Neuronal stem cell (in vitro differentiated cells): ENCODE measurements around the gene DCLK3.
A peak's percentile ranks its signal among the peaks of the same experiment; 100 is the strongest.

Source experiments
- DNase-seq: peaks from one replicate; pipeline ENCODE4 v3.0.0-alpha.2; 2013; ENCODE audit warnings: low spot score
- H2AFZ ChIP-seq: one replicate; pipeline ENCODE4 v1.6.1; 2013; ENCODE audit warnings: mild to moderate bottlenecking, low read length, inconsistent platforms
- H2AK5ac ChIP-seq: 2 replicates; pipeline ENCODE4 v1.6.1; 2013; ENCODE audit warnings: low read depth, mild to moderate bottlenecking, inconsistent platforms, low read length, moderate library complexity, mixed read lengths
- H2BK120ac ChIP-seq: 2 replicates; pipeline ENCODE4 v1.6.1; 2013; ENCODE audit warnings: low read depth, mild to moderate bottlenecking, inconsistent platforms, low read length, moderate library complexity, mixed read lengths
- H2BK12ac ChIP-seq: one replicate; pipeline ENCODE4 v1.6.1; 2013; ENCODE audit warnings: low read length, inconsistent platforms
- H2BK15ac ChIP-seq: 2 replicates; pipeline ENCODE4 v1.6.1; 2013; ENCODE audit warnings: mild to moderate bottlenecking, low read length, inconsistent platforms, mixed read lengths
- H2BK5ac ChIP-seq: one replicate; pipeline ENCODE4 v1.6.1; 2013; ENCODE audit warnings: inconsistent platforms, mild to moderate bottlenecking, low read length, moderate library complexity
- H3K14ac ChIP-seq: one replicate; pipeline ENCODE4 v1.6.1; 2013; ENCODE audit warnings: low read length, inconsistent platforms
- H3K18ac ChIP-seq: 2 replicates; pipeline ENCODE4 v1.6.1; 2013; ENCODE audit warnings: low read length, inconsistent platforms
- H3K23ac ChIP-seq: 2 replicates; pipeline ENCODE4 v1.6.1; 2013; ENCODE audit warnings: low read depth, mild to moderate bottlenecking, mixed read lengths, low read length, inconsistent platforms; ENCODE audit not compliant: poor library complexity
- H3K27ac ChIP-seq: replicated peaks from 3 replicates; pipeline ENCODE4 v1.5.1; 2013; ENCODE audit warnings: low read length, inconsistent platforms
- H3K27me3 ChIP-seq, 3 experiments: 2 replicates each; pipeline ENCODE4 v1.6.1; 2013; ENCODE audit warnings: low read length in 3 of 3, mild to moderate bottlenecking in 2 of 3, inconsistent platforms in 1 of 3, low read depth in 1 of 3, mixed read lengths in 1 of 3, moderate library complexity in 1 of 3; ENCODE audit not compliant: control insufficient read depth in 3 of 3, insufficient read depth in 3 of 3
- H3K36me3 ChIP-seq, 2 donors: replicated peaks in 1 of 2; 2 replicates each; pipeline ENCODE4 v1.6.1; 2013; ENCODE audit warnings: low read length in 2 of 2; ENCODE audit not compliant: control insufficient read depth in 2 of 2, insufficient read depth in 2 of 2
- H3K4ac ChIP-seq: 2 replicates; pipeline ENCODE4 v1.6.1; 2013; ENCODE audit warnings: inconsistent platforms, mild to moderate bottlenecking, low read length, moderate library complexity
- H3K4me1 ChIP-seq, 2 donors: 1 replicate in 1 of 2; 2 replicates in 1 of 2; pipeline ENCODE4 v1.6.1; 2013; ENCODE audit warnings: low read length in 2 of 2, low read depth in 1 of 2; ENCODE audit not compliant: control insufficient read depth in 2 of 2, insufficient read depth in 1 of 2
- H3K4me2 ChIP-seq: one replicate; pipeline ENCODE4 v1.6.1; 2013; ENCODE audit warnings: mild to moderate bottlenecking, low read length, inconsistent platforms; ENCODE audit not compliant: insufficient read depth, poor library complexity, severe bottlenecking
- H3K4me3 ChIP-seq, 2 donors: 2 replicates each; pipeline ENCODE4 v1.5.1; 2013; ENCODE audit warnings: low read length in 2 of 2, mild to moderate bottlenecking in 2 of 2, inconsistent platforms in 1 of 2, moderate library complexity in 1 of 2
- H3K79me1 ChIP-seq: one replicate; pipeline ENCODE4 v1.6.1; 2013; ENCODE audit warnings: low read depth, mild to moderate bottlenecking, inconsistent platforms, low read length, moderate library complexity
- H3K9ac ChIP-seq: one replicate; pipeline ENCODE4 v1.6.1; 2013; ENCODE audit warnings: mild to moderate bottlenecking, low read depth, low read length, inconsistent platforms; ENCODE audit not compliant: poor library complexity
- H3K9me3 ChIP-seq, 2 donors: replicated peaks in 1 of 2; 2 replicates each; pipeline versions ENCODE3 to v1.6.1; 2013; ENCODE audit warnings: low read length in 2 of 2, mild to moderate bottlenecking in 2 of 2, inconsistent platforms in 1 of 2, low read depth in 1 of 2, mixed read lengths in 1 of 2, moderate library complexity in 1 of 2; ENCODE audit not compliant: control insufficient read depth in 2 of 2, insufficient read depth in 1 of 2
- H4K8ac ChIP-seq: one replicate; pipeline ENCODE4 v1.6.1; 2013; ENCODE audit warnings: low read depth, mild to moderate bottlenecking, inconsistent platforms, low read length, moderate library complexity
- H4K91ac ChIP-seq: one replicate; pipeline ENCODE4 v1.6.1; 2013; ENCODE audit warnings: low read length, low read depth, mild to moderate bottlenecking, inconsistent platforms; ENCODE audit not compliant: poor library complexity
- WGBS, 2 donors: extraction: QIAGEN DNeasy Blood & Tissue Kit; methylation state at CpG; one replicate each; pipeline ENCODE4 v1.1.7; 2013; ENCODE audit warnings: missing lambda C conversion rate in 2 of 2, mixed read lengths in 1 of 2; ENCODE audit not compliant: insufficient read length in 2 of 2, insufficient replicate concordance in 1 of 2; ENCODE audit errors: extremely low coverage in 2 of 2; 5-methylcytosine and 5-hydroxymethylcytosine counted together

DCLK3 gene

DNA sequence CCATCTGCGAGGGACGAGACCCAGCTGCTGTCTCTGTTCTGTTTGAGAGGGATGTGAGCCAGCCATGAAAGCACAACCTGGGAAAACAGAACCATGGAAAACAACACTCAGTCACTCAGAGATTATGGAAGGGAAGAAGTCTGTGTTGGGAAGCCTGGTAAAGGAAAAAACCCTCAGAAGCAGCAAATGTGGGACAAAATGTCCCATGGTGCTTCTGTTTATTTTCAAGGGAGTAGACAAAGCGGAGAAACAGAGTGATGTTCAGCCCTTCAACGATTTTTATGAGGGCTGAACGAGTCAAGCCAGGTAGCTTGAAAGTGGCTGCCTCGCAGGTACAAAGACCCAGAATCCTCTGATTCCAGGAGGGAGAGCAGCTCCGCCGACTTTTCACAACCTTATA is 59.3 kb downstream of the DCLK3 start:
- Histone ChIP-seq H3K14ac (no peak overlapping the region), H4K91ac (no peak overlapping the region), H3K4me2 (no peak overlapping the region), H3K18ac (no peak overlapping the region), H3K4me3 (no peak overlapping the region), H2BK15ac (no peak overlapping the region), H3K27ac (no peak overlapping the region), H4K8ac (no peak overlapping the region), H3K9ac (no peak overlapping the region), H3K36me3 (no peaks in the 10 kb centered on the region), H3K27me3 (no peaks in the 10 kb centered on the region), H2BK120ac (no peak overlapping the region), H3K4ac (no peak overlapping the region), H2AK5ac (no peak overlapping the region), H3K23ac (no peak overlapping the region), H2AFZ (no peak overlapping the region), H3K9me3 (no peaks in the 10 kb centered on the region), H2BK12ac (no peak overlapping the region), H3K79me1 (no peaks in the 10 kb centered on the region), H2BK5ac (no peak overlapping the region), H3K4me1 (no peaks in the 10 kb centered on the region)
- no peak for DNase-seq
- WGBS, 2 donors = no CpG with 5 or more reads among the region's 8 CpGs

DNA sequence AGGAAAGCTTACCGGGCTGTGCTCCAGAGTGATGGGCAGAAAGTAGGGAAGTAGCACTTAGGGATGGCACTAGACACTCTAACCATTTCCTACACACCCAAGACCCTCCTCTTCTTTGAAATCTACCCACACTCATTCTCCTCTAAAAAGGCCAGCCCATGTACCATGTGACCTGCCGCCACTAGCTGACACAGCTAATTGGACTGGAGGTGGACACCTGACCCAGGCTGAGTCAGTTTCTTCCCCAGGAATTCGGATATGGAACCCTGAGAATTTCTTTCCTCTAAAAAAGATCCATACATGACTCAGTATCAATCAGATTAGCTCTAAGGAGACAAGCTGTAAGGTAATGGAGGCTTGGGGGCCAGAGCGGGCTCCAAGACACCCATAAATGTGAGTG is 60.1 kb downstream of the DCLK3 start:
- Histone ChIP-seq H2AK5ac (no peak overlapping the region), H4K91ac (no peak overlapping the region), H2BK12ac (no peak overlapping the region), H2AFZ (no peak overlapping the region), H3K9ac (no peak overlapping the region), H2BK15ac (no peak overlapping the region), H3K18ac (no peak overlapping the region), H3K79me1 (no peaks in the 10 kb centered on the region), H3K27me3 (no peaks in the 10 kb centered on the region), H3K9me3 (no peaks in the 10 kb centered on the region), H2BK5ac (no peak overlapping the region), H3K4ac (no peak overlapping the region), H4K8ac (no peak overlapping the region), H3K4me3 (no peak overlapping the region), H3K27ac (no peak overlapping the region), H3K4me2 (no peak overlapping the region), H3K23ac (no peak overlapping the region), H3K4me1 (no peaks in the 10 kb centered on the region), H3K36me3 (no peaks in the 10 kb centered on the region), H3K14ac (no peak overlapping the region), H2BK120ac (no peak overlapping the region)
- no CpG with 5 or more reads among the region's 4 CpGs for WGBS, 2 donors
- DNase-seq = no peak

DNA sequence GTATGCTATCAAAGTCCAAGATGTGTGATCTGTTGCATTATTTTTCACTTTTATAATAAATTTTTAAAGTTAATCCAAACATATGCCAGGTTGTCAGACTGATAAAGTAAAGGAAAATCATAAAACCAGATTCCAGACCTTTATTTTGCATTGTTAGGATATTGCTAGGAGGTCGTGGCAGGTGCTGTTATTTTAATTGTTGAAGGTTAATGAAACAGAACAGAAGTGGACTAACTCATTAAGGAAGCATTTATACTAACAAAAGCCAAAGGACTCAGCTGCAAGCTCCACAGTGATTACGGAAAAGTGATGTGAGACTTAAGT is 63.1 kb downstream of the DCLK3 start:
- no peak for DNase-seq
- Histone ChIP-seq H2BK12ac (no peak overlapping the region), H3K4me3 (no peak overlapping the region), H3K27me3 (no peaks in the 10 kb centered on the region), H2BK15ac (no peak overlapping the region), H3K4me1 (no peaks in the 10 kb centered on the region), H3K9me3 (no peaks in the 10 kb centered on the region), H2AK5ac (no peak overlapping the region), H3K9ac (no peak overlapping the region), H3K23ac (no peak overlapping the region), H4K91ac (no peak overlapping the region), H3K14ac (no peak overlapping the region), H2BK120ac (no peak overlapping the region), H2AFZ (no peak overlapping the region), H3K27ac (no peak overlapping the region), H3K4me2 (no peak overlapping the region), H3K79me1 (no peaks in the 10 kb centered on the region), H3K18ac (no peak overlapping the region), H2BK5ac (no peak overlapping the region), H4K8ac (no peak overlapping the region), H3K36me3 (no peaks in the 10 kb centered on the region), H3K4ac (no peak overlapping the region)
- no CpG with 5 or more reads among the region's 2 CpGs for WGBS, 2 donors

DNA sequence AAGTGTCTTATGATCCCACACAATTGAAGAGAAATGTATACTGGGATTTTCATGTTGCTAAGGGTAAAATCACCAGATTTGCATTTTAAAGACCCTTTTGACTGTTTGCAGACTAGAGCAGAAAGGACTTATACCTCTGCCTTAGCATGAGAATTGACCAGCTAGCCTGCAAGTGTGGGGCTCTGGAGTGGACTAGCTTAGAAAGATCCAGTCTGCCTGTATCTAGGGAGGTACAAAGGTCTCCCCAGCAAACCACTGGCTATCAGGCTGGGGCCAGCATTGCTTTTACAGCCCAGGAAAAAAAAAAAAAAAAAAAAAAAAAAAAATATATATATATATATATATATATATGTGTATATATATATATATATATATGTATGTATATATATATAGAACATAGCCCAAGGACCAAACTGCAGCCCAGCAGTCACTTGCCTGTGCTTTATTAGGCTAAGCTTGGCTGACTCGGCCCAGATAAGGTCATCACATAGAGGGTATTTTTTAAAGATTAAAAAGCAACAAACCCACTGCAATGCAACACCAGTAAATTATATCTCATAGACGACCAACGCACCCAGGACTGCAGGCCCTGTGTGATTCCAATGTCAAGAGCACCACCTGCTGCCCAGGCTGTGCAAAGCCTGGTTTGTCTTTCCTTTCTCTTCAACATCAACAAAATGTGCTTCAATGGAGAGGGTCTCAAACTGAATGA is 63.7 kb downstream of the DCLK3 start:
- Histone ChIP-seq H3K4me2 (no peak overlapping the region), H3K9me3 (no peaks in the 10 kb centered on the region), H3K36me3 (no peaks in the 10 kb centered on the region), H3K23ac (no peak overlapping the region), H2AK5ac (no peak overlapping the region), H3K4me1 (no peaks in the 10 kb centered on the region), H3K27me3 (no peaks in the 10 kb centered on the region), H2BK12ac (no peak overlapping the region), H3K9ac (no peak overlapping the region), H2BK120ac (no peak overlapping the region), H2BK5ac (no peak overlapping the region), H3K27ac (no peak overlapping the region), H3K4me3 (no peak overlapping the region), H3K18ac (no peak overlapping the region), H3K4ac (no peak overlapping the region), H3K14ac (no peak overlapping the region), H2AFZ (no peak overlapping the region), H4K8ac (no peak overlapping the region), H2BK15ac (no peak overlapping the region), H4K91ac (no peak overlapping the region), H3K79me1 (no peaks in the 10 kb centered on the region)
- WGBS, 2 donors = no CpG with 5 or more reads among the region's 3 CpGs
- DNase-seq = peak; percentile 54
